GM18511 (cell line): ENCODE data around the gene ZNF292.
A peak's percentile ranks its signal among the peaks of the same experiment; 100 is the strongest.

Source experiments
- ATAC-seq: cut with Tn5 transposase; IDR thresholded peaks from one replicate; pipeline ENCODE4 v1.9.1; 2021; ENCODE audit warnings: mild to moderate bottlenecking, moderate library complexity; ENCODE audit not compliant: unreplicated experiment

Gene ZNF292

GRCh38 chr6:87161299-87161698 lies 5.9 kb downstream of the ZNF292 start:
- no peak for ATAC-seq

- peak; percentile 45 for ATAC-seq
Measured at GRCh38 chr6:87164004-87164403, 8.6 kb downstream of the ZNF292 start.

GRCh38 chr6:87164506-87164905 lies 9.1 kb downstream of the ZNF292 start:
- peak; percentile 7 for ATAC-seq

- no peak for ATAC-seq
Measured at GRCh38 chr6:87165185-87165584, 9.8 kb downstream of the ZNF292 start.

DNA sequence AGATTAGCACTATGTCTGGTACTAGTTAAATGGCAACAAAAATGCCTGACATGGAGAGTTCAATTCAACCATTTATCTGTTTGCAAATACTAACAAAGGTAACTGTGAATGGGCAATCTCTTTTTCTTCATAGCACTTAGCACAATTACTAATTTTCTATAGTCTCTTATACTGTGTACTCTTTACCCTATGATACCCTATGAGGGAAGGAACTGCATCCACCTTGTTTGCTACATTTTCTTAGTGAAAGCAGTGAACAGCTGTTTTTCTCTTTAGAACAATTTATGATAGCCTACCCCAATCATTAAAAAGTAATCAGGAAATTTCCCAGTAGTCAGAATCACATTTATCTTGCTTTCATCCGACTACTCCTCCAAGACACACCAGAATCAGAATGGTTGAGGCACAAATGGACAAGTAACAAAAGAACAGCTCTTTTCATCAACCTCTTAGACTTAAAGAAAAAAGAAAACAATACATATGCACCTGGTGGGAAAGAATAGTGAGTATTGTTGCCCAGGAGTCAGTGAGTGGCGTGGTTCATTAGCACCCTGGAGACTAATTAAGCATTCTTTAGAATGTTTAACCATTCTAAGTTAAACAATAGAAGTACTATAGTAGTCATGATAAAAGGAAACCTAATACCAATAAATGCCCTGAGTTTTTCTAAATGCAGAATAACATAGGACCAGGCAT lies 16.7 kb downstream of the ZNF292 start:
- ATAC-seq: no peak

DNA sequence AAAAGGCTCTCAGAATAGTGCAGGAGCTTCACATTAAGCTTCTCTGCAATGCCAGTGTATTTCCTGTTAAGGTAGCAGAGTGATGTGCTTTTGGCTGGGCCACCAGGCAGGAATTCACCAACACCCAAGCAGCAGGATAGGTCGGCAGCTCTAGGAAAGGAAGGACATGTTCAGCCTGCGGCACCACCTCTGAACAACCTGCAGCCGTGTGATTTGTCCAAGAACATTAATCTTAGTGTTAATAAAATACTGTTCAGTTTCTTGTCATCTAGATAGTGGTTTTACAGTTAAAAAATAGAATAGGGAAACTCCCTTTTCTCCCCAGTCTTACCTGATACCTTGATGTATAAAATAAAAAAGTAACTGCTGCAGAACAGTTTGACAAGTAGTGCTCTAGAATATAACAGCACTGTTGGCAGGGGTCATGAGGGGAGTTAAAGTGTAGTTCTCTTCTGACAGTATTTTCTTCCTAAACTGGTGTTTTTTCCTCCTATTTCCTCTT lies 18.8 kb downstream of the ZNF292 start:
- peak; percentile 70 for ATAC-seq

DNA sequence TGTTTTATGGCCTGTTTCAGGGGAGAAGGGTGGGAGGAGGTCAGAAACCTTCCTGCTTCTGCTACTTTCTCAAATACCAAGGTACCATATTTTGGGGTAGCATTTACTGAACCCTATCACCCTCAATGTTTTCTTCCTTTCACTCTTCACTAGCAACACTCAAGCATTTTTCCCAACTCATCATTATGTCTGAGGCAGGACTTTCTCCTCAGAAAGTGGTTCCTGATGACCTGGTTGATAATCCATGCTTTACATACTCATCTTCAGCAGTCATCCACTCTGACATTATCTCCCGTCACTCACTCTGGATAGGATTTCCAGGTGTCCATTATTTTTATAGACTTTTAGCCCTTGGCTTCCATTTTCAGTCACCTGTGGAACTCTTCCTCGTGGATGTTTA lies 21.1 kb downstream of the ZNF292 start:
- ATAC-seq: no peak

- ATAC-seq: no peak
Measured at GRCh38 chr6:87180105-87180728, 24.9 kb downstream of the ZNF292 start.

DNA sequence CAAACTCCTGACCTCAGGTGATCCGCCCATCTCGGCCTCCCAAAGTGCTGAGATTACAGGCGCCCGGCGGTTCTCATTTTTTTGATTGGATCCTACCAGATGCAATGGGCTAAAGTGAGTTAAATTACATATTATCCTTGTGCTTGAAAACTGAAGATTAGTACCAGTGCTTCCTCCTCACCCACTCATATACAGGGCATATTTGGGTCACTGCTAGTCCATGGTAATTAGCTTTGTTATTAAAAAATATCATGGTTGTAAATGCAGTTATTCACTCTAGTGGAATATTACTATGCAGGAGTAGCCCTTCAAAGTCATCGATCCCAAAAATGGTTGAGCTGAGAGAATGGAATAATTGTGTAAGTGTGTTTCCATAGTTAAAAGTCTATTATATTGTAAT lies 26.5 kb downstream of the ZNF292 start:
- no peak for ATAC-seq

- peak; percentile 82 for ATAC-seq
Measured at GRCh38 chr6:87182321-87182720, 27.0 kb downstream of the ZNF292 start.

GRCh38 chr6:87182940-87183339 lies 27.6 kb downstream of the ZNF292 start:
- ATAC-seq: no peak

DNA sequence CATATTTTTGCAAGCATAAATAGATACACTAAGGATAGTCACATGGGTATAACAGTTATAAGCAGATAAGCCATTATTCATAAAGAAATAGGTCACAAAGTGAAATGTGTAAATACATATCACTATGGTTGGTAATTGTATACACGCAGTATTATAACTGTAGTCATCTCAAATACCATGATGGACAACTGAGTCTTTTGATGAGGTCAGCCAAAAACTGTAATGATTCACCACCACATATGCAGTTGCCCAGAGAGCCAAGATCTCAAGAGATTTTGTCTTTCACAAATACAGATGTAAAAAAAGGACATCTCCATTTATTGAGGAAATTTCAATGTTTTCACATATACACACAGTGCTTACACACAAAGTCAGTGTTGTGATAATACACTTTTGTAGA lies 28.3 kb downstream of the ZNF292 start:
- ATAC-seq: no peak

GRCh38 chr6:87184762-87185250 lies 29.4 kb downstream of the ZNF292 start:
- no peak for ATAC-seq

DNA sequence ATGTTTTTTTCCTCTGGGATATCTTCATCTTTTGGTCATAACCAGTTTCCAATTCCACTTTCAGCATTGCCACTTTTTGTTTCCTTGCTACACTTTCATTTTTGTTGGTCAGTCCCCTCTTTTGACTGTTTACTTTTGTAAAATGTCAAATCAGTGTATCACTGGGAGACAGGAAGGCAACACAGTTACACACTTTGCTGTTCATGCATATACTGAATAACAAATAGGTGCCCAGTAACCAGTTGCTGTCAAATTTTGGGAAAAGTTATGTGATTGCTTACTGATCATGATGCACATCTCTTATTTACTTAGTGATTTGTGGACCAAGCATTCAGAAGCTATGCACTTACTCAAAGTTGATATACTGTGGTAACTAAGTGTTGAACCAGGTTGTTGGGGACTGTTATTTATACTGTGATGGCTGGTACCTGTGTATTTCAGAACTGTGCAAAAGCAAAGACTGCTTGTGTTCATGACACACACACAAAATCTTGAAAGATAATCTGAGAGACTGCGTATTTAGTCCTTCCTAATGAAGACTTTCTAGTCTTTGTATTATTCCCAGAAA lies 41.0 kb downstream of the ZNF292 start:
- no peak for ATAC-seq

GRCh38 chr6:87197547-87197946 lies 42.2 kb downstream of the ZNF292 start:
- ATAC-seq: peak; percentile 80

GRCh38 chr6:87198022-87198810 lies 42.9 kb downstream of the ZNF292 start:
- ATAC-seq: peak; percentile 2

- ATAC-seq: no peak
Measured at GRCh38 chr6:87199787-87200186, 44.4 kb downstream of the ZNF292 start.

DNA sequence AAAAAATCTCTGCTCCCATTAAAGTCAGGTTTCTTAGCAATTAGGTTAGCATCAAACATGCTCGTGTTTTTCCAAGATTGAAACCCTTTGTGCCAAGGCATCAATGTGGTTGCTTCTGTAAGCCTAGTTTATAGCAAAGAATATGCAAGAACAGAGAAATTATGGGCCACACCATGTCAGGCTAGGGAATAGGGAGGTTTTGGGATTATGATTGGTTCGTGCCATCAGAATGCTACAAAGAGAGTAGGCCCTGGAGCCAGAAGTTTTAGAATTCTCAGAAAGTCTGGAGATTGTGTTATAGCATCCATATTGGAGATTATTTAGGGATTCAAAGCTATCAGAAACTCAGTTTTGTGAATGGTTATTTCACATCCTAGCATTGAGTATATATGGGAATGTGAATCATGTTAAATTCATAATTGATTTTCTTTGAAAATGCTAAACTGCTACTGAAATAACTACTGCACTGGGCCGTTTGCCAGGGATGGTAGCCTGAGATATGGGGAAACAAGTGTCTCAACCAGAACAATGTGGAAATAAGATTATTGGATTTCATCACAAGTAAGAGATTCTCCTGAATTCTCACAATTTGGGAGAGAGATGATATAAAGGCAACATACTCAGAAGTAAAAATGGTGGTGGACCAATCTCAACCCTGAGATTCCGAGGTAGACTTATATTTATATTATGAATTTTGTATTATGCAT lies 45.3 kb downstream of the ZNF292 start:
- ATAC-seq: no peak

DNA sequence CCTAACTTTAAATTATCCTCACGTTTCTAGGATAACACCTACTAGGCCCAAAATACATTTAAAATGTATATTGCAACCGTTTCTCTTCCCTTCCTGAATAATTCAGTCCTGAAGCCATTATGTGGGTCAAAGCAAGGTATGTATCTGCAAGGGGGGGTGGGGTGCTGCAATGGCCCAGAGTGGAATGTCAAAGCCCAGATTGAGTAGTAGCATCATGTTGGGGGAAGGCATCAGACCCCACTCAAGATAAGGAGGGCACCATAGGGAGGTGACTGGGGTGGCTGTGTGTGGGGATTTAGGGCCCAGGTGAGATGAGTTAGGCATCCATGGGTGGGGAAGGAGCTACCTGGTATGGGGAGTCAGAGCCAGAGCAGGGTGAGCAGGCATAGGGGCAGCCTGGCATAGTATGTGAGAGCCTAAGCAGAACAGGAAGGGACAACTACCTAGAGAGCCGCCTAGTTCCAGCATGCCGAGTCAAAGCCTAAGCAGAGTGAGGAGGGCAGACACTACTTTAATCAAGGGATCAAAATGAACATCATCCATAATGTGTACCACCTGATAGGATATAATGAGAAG lies 48.2 kb downstream of the ZNF292 start:
- ATAC-seq: no peak

- no peak for ATAC-seq
Measured at GRCh38 chr6:87209812-87210211, 54.4 kb downstream of the ZNF292 start.
